Panc1 (cell line): ENCODE measurements around the gene HAX1. TPM values are rescaled to one million over a fixed set of nuclear protein-coding genes. Genes with fewer than 3 reads are reported as not detected.

Experiments
- ATAC-seq: fragments of 200-7000 bp; cut with Tn5 transposase; 2 replicates; pipeline ENCODE4 v1.9.1; 2020; ENCODE audit warnings: mild to moderate bottlenecking, moderate library complexity
- BruUV-seq: library from RNA; stranded (reverse); fragments of 400-500 nt; replicated peaks from 2 replicates; lab custom pipeline; 2021; lab: Mats Ljungman, UMichigan
- CTCF ChIA-PET: fragments of 300-600 bp; sonication (Branson Sonifier 250); formaldehyde crosslinking; loops from one replicate; lab custom pipeline; 2022; ENCODE audit warnings: antibody characterized with exemption; lab: Charles Lee
- POLR2A ChIA-PET: fragments of 300-600 bp; sonication (Branson Sonifier 250); formaldehyde crosslinking; loops from one replicate; lab custom pipeline; 2022; ENCODE audit warnings: antibody characterized with exemption; lab: Charles Lee
- DNase-seq: peaks from one replicate; pipeline ENCODE4 v3.0.0-alpha.2; 2010; ENCODE audit warnings: low read depth, low spot score
- H3K27ac ChIP-seq: 2 replicates; pipeline ENCODE4 v1.5.1; 2011; ENCODE audit warnings: mild to moderate bottlenecking, low read length, inconsistent platforms
- H3K27me3 ChIP-seq: fragments of 200-500 bp; sonication (Bioruptor generic); 2 replicates; pipeline ENCODE4 v1.6.0; 2014; ENCODE audit warnings: low read length, inconsistent platforms; ENCODE audit not compliant: control insufficient read depth, insufficient read depth
- H3K36me3 ChIP-seq: fragments of 200-500 bp; sonication (Bioruptor generic); 2 replicates; pipeline ENCODE4 v1.5.1; 2014; ENCODE audit warnings: inconsistent platforms, mild to moderate bottlenecking, low read length, moderate library complexity; ENCODE audit not compliant: control insufficient read depth, insufficient read depth
- H3K4me1 ChIP-seq: 2 replicates; pipeline ENCODE4 v1.5.1; 2011; ENCODE audit warnings: inconsistent platforms, mild to moderate bottlenecking, low read length, moderate library complexity; ENCODE audit not compliant: control insufficient read depth, insufficient read depth
- H3K4me3 ChIP-seq, 2 experiments: 2 replicates each; pipeline ENCODE4 v1.5.1; 2011 to 2012; ENCODE audit warnings: low read depth in 2 of 2, low read length in 2 of 2, mild to moderate bottlenecking in 2 of 2, inconsistent platforms in 1 of 2, moderate library complexity in 1 of 2
- H3K9me3 ChIP-seq: fragments of 200-500 bp; sonication (Bioruptor generic); 2 replicates; pipeline ENCODE4 v1.5.1; 2014; ENCODE audit warnings: low read depth, mild to moderate bottlenecking, inconsistent platforms, low read length, moderate library complexity; ENCODE audit not compliant: control insufficient read depth, insufficient read depth
- CTCF ChIP-seq: fragments of 450-650 bp; IDR thresholded peaks from 2 replicates; pipeline ENCODE4 v1.5.1; 2017; ENCODE audit warnings: mild to moderate bottlenecking
- POLR2AphosphoS5 ChIP-seq: IDR thresholded peaks from 2 replicates; pipeline ENCODE4 v1.6.1; 2012; ENCODE audit warnings: mild to moderate bottlenecking, low read depth, low read length, moderate library complexity
- REST ChIP-seq, 2 experiments: IDR thresholded peaks; 2 replicates each; pipeline ENCODE4 v1.6.1; 2011 to 2012; ENCODE audit warnings: low read depth in 2 of 2, control low read depth in 1 of 2, low read length in 1 of 2, mild to moderate bottlenecking in 1 of 2, moderate library complexity in 1 of 2; ENCODE audit not compliant: insufficient read depth in 1 of 2
- SIN3A ChIP-seq: IDR thresholded peaks from 2 replicates; pipeline ENCODE4 v1.6.1; 2012; ENCODE audit warnings: low read depth, mild to moderate bottlenecking, low read length, moderate library complexity, borderline replicate concordance; ENCODE audit not compliant: insufficient read depth
- TCF7L2 ChIP-seq: IDR thresholded peaks from 2 replicates; pipeline ENCODE4 v1.6.1; 2011; ENCODE audit warnings: mild to moderate bottlenecking, low read depth, low read length, inconsistent platforms
- in situ Hi-C: cut with HindIII; loops from 2 replicates; pipeline ENCODE4 v1.10.0; 2016; ENCODE audit warnings: low sequenced_read_pairs, low pct_unique_long_range_greater_than_20kb
- intact Hi-C: fragments of 100-400 bp; cut with micrococcal nuclease; formaldehyde crosslinking; loops from one replicate; pipeline ENCODE4 v1.10.0; 2022; ENCODE audit not compliant: unreplicated experiment
- total RNA-seq: library from RNA; stranded (reverse); gene quantifications from one replicate; pipeline ENCODE4 v1.2.1, GENCODE V29; 2021; ENCODE audit not compliant: unreplicated experiment

The HAX1 gene
- total RNA-seq, 1 experiment from 2014 or later: 110 TPM

GRCh38 chr1:154256686-154257085, 15.7 kb upstream of the HAX1 start:
- Histone ChIP-seq H3K4me1 (no peaks in the 10 kb centered on the region), H3K36me3 (peaks cover 77% of the 10 kb centered on the region), H3K27me3 (no peaks in the 10 kb centered on the region), H3K9me3 (no peaks in the 10 kb centered on the region), H3K27ac (no peak overlapping the region), H3K4me3 (no peak overlapping the region)
- intact Hi-C loops (no loop called here), in situ Hi-C loops (no loop called here)
- DNase-seq: no peak
- no peak for TF ChIP-seq REST (IDR thresholded peaks at IDR 0.05; ENCODE audit: insufficient read depth in 1 of 2, low read depth in 2 of 2, low read length in 1 of 2)
- no peak for TF ChIP-seq POLR2AphosphoS5
- ChIA-PET POLR2A (no interaction called here), CTCF (no interaction called here)
- ATAC-seq: no peak
- BruUV-seq: no TSS peak

GRCh38 chr1:154258784-154259183, 13.6 kb upstream of the HAX1 start:
- H3K27ac ChIP-seq: no peak overlapping the region
- no TSS peak for BruUV-seq
- H3K4me1 ChIP-seq: no peaks in the 10 kb centered on the region
- ChIA-PET CTCF (no interaction called here), POLR2A (interaction anchor here (0.6 to 0.7 kb wide), 2 partner anchors 147 to 631 kb away, joined by 3 read pairs; partner anchors contain the start of gene S100A13)
- ATAC-seq (no peak), DNase-seq (no peak)
- H3K9me3 ChIP-seq: no peaks in the 10 kb centered on the region
- in situ Hi-C loops (no loop called here), intact Hi-C loops (no loop called here)
- H3K4me3 ChIP-seq: no peak overlapping the region
- TF ChIP-seq SIN3A: no peak
- TF ChIP-seq TCF7L2: no peak
- TF ChIP-seq CTCF: no peak
- peaks cover 88% of the 10 kb centered on the region for H3K36me3 ChIP-seq
- no peaks in the 10 kb centered on the region for H3K27me3 ChIP-seq

GRCh38 chr1:154260127-154260526, 12.3 kb upstream of the HAX1 start:
- CTCF ChIA-PET: no interaction called here
- H3K9me3 ChIP-seq: no peaks in the 10 kb centered on the region
- POLR2A ChIA-PET: no interaction called here
- no peak for DNase-seq
- intact Hi-C loops: no loop called here
- H3K4me3 ChIP-seq: no peak overlapping the region
- no peaks in the 10 kb centered on the region for H3K4me1 ChIP-seq
- H3K27ac ChIP-seq: no peak overlapping the region
- ATAC-seq: no peak
- BruUV-seq: no TSS peak
- H3K36me3 ChIP-seq: peaks cover 81% of the 10 kb centered on the region
- no peaks in the 10 kb centered on the region for H3K27me3 ChIP-seq
- in situ Hi-C loops: no loop called here
- TF ChIP-seq CTCF (no peak), TCF7L2 (no peak), POLR2AphosphoS5 (no peak), REST (IDR thresholded peaks at IDR 0.05; ENCODE audit: insufficient read depth in 1 of 2, low read depth in 2 of 2, low read length in 1 of 2) (no peak), SIN3A (no peak)
